ENCODE results near the gene JMJD7.

GRCh38 chr15:41849204-41849603 is 21.3 kb downstream of the JMJD7 start:
- TF ChIP-seq CTCF (IDR thresholded peaks at IDR 0.05) (no peak), REST (IDR thresholded peaks at IDR 0.05; ENCODE audit: insufficient read depth in 1 of 2, low read depth in 2 of 2, low read length in 1 of 2) (no peak), POLR2AphosphoS5 (IDR thresholded peaks at IDR 0.05; ENCODE audit: low read depth, low read length) (no peak)
